HG03280 (cell line): ENCODE data around the gene IL4R.

Source experiments
- ATAC-seq: cut with Tn5 transposase; IDR thresholded peaks from one replicate; pipeline ENCODE4 v1.9.1; 2021; ENCODE audit warnings: mild to moderate bottlenecking, moderate library complexity; ENCODE audit not compliant: unreplicated experiment

IL4R gene

GRCh38 chr16:27314161-27314723 is 468 bp downstream of the IL4R start:
- no peak for ATAC-seq

GRCh38 chr16:27314986-27315332 is 1.2 kb downstream of the IL4R start:
- no peak for ATAC-seq

- no peak for ATAC-seq
These were observed 1.7 kb downstream of the IL4R start for GRCh38 chr16:27315333-27316037.

- no peak for ATAC-seq
These were observed 2.4 kb downstream of the IL4R start for GRCh38 chr16:27316038-27316680.

- no peak for ATAC-seq
These were observed 3.5 kb downstream of the IL4R start for GRCh38 chr16:27317320-27317719.

GRCh38 chr16:27317738-27318391 is 4.1 kb downstream of the IL4R start:
- ATAC-seq, result no peak

DNA sequence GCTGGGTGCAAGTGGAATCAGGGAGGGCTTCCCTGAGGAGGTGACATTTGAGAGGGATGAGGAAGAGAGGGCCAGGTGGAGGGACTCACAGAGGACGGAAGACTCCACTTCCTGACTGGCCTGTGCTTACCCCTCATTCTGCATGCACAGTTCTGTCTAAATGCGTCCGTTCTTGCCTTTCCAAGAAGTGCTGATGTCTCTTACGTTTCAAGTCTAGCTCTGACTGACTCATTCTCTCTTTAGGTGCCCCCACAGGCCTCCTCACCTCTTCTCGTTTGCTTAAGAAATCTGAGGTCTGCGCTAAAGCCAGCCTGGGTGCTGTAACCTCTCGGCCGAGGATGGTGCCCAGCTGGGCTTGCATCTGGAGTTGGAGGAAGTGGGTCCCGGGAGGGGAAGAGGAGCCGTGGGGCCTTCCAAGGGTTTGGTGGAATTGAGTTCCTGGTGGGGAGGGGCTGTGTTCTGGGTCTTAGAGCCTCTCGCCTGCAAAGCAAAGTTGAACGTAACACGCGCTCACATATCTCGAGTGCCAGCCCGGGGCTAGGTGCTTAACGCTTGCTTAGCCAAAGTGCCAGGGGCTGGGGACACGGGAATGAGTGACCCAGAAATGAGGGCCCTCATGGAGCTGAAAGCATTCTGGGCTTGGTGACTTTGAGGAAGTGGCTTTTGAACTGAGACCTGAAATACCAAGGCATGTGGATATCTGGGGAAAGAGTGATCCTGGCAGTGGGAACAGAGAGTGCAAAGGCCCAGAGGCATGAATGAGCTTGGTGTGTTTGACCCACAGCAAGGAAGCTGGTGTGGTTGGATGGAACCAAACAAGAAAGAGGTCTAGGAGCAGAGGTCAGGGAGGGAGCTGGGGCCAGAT is 4.8 kb downstream of the IL4R start:
- ATAC-seq, result no peak

GRCh38 chr16:27319257-27319965 is 5.6 kb downstream of the IL4R start:
- no peak for ATAC-seq

DNA sequence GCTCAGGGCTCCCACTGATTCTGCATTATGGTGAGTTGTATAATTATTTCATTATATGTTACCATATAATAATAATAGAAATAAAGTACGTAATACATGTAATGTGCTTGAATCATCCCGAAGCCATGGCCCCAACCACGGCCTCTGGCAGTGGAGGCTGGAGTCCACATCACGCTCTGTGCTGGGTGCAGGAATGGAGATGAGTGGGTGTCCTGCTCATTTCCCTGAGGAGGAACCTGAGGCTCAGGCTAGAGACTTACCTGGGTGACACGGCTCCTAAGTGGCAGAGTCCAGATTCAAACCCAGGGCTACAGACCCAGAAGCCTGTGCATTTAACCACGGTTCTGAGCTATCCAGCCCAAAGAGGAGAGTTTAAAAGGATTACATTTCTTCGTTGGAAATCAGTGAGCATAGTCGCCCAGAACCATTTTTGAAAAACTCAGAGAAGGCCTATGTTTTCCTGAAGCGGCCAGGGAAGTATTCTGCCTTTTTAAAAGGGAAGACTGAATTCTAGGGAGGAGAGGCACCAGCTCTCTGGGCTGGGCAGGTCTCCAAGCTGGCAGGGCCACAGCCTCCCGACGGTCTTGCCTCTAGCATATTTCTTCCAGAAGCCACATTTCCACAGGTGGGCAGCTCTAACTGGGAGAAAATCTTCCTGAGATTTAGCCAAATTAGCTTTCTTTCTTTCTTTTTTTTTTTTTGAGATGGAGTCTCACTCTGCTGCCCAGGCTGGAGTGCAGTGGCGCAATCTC is 6.7 kb downstream of the IL4R start:
- ATAC-seq, result no peak

DNA sequence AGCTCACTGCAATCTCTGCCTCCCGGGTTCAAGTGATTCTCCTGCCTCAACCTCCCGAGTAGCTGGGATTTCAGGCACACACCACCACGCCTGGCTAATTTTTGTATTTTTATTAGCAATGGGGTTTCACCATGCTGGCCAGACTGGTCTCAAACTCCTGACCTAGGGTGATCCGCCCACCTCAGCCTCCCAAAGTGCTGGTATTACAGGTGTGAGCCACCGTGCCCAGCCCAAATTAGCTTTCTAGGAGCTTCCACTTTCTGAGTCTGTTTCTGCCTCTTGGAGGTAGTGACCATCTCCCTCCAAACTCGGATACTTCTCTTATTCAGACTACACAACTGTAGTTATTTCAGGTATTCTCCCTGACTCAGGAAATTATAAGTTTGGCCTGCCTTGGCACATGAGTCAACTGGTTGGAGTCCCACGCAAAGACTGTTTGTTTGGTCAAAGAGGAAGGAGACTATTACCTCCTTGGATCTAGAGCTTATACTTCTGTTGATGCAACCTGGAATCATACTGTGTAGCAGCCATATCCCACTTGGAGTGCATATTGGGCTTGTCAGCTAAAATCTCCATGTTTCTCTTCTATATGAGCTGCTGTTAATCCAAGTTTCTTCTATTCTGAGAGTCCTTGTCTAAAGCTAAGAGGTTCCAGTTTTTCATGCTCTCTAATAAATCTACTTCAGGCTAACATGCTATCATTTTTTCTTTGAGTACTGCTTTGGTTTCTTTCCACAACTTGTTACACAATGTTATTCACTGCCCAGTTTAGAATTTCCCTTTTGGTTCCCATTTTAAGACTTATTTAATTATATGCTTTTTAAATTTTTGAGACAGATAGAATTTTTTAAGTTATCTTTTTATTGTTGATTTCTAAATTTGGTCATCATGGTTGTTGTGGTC is 7.5 kb downstream of the IL4R start:
- ATAC-seq, result no peak

DNA sequence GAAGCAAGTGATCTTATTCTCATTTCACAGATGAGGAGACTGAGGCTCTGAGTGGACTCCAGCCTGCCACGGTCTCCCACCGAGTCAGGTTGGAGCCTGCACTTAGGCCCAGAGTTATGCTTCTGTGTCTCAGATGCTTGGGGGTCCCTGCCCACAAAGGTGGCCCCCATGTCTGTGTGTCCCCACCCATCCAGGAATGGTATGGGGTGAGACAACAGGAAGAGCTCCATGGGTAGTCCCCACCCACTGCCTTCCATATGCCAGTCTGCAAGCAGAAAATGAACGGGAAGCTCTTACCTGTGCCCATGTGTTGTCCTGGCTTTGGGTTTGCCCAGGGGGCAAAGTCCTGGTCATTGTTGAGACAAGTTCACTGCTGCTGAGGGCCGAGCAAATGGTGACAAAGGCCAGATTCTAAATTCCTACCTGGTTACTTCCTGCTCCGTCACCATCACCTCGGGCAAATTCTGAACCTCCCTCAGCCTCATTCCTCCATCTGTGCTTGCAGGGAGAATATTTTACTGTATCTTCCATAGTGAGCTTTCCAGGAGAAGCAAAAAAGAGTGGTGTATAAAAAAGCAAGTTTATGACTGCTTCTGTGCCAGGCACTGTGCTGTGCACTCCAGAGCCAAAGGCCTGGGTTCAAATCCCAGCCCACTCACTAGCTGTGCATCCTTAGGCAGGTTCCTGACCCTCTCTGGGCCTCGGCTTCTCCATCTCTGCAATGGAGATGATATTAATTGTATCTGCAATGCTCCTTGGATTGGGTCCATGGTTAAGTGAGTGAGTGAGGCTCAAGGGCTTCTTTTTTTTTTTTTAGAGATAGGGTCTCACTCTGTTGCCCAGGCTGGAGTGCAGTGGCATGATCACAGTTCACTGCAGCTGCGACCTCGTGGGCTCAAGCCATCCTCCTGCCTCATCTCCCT is 9.3 kb downstream of the IL4R start:
- ATAC-seq, result no peak

DNA sequence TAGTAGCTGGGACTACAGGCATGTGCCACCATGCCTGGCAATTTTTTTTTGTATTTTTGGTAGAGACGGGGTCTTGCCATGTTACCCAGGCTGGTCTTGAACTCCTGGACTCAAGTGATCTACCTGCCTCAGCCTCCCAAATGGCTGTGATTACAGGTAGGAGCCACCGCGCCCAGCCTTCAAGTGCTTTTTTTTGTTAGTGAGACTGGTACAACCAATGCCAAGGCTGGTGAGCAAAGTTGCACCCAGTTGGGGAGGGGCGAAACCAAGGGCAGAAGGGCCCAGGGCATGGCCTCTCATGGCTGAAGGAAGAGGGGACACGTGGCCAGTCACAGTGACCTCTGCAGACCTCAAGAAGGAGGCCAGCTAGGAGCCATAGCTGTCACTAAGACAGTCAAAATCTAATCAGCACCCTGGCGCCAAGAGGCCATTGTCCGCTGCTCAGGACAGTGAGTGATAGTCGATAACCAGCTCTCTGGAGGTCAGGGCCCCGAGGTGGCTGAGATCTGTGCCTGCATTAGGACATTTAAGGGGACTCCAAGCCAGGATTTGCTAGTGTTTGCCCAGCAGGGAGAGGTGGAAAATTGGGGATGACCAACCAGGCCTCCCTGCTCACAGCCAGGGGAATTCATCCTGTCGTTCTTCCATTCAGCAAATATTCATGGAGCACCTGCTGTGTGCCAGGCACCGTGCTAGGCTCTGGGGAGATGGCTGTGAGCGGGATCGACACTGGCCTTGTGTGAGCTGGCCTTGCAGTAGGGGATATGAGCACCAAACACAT is 10.2 kb downstream of the IL4R start:
- ATAC-seq, result no peak

DNA sequence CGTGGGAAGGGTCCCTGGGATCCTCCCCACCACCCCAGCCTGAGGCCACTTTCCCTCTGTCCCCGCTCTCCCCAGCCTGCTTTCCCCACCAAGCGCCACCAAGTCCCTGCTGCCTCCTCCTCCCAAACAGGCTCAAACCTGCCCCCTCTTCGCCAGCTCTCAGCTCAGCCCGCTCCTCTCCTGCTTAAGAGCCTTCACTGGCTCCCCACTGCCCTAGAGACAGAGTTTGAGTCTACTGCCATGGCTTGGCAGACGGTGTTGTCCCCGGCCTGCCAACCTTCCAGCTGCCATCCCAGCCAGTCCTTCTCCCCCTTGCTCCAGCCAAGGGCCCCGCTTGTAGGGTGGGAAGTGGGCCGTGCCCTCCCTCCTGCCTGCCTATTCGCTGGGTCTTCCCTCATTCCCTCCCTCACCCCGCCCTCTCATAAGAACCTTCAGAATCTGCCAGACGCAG is 11.1 kb downstream of the IL4R start:
- no peak for ATAC-seq

DNA sequence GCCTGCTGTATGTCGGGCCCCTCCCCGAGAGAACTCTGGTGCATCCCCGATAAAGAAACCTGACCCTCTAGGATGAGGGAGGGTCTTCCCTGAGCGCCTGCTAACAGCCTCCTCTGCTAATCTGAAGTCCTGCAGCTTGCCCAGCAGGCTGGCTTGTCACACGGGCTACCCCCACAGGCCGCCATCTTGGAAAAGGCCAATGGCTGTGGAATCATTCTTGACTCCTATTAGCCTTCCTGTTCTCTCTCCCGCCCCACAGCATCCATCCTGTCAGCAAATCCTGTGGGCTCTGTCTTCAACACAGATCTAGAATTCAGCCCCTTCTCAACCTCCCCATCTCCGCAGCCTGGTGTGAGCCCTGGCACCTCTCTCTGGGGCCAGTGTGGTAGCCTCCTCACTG is 12.0 kb downstream of the IL4R start:
- no peak for ATAC-seq

GRCh38 chr16:27326251-27326650 is 12.5 kb downstream of the IL4R start:
- no peak for ATAC-seq

DNA sequence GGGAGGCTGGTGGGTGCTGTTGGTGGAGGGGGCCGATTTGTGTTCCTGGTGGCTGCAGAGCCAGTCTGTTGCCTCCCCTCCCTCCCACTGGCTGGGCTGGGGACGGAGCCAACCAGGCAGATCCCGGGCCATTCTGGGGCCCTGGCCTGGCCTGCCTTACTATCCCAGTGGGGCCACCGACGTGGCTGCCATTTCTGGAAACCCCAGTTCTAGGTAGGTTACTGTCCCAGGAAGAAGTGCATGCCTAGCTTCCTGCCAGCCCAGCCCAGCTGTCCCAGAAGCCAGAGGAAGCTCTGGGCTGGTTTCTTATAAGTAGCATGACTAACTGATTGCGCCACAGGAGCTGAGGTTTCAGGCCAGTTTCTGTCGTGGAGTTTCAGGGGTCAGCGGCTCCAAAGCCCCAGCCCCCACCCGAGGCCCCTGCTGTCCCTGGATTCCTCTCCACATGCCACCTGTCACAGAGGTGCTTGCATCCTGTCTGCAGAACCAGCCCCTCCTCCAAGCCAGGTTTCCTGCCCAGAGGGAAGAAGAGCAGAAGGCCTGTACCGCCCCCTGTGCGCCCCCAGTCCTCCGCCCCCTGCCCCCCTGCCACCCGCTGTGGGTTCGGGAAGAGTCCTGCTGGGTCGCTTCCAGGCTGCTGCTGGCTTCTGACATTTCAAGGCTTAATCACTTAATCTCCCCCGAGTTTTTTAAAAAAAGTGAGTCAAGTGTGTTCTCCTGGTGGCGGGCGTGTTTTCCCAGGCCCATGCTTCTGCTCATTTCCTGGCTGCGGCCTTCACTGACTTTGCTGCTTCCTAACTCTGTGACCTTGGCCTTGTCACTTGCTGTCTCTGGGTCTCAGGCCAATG is 13.2 kb downstream of the IL4R start:
- no peak for ATAC-seq
